A549 (cell line): Measurements from ENCODE around the gene TMEM35B.

Experiments used
- CTCF ChIP-seq: fragments of >200 bp; sonication (Bioruptor Twin); formaldehyde crosslinking; IDR thresholded peaks from 3 replicates; pipeline ENCODE4 v1.5.1; 2016
- E2F6 ChIP-seq: IDR thresholded peaks from 2 replicates; pipeline ENCODE4 v1.6.1; 2012; ENCODE audit warnings: low read depth, borderline replicate concordance
- PBX3 ChIP-seq: IDR thresholded peaks from 2 replicates; pipeline ENCODE4 v1.6.1; 2012
- SMC3 ChIP-seq: fragments of >200 bp; sonication (Bioruptor Twin); formaldehyde crosslinking; IDR thresholded peaks from 3 replicates; pipeline ENCODE4 v1.6.1; 2018; ENCODE audit warnings: inconsistent platforms

DNA sequence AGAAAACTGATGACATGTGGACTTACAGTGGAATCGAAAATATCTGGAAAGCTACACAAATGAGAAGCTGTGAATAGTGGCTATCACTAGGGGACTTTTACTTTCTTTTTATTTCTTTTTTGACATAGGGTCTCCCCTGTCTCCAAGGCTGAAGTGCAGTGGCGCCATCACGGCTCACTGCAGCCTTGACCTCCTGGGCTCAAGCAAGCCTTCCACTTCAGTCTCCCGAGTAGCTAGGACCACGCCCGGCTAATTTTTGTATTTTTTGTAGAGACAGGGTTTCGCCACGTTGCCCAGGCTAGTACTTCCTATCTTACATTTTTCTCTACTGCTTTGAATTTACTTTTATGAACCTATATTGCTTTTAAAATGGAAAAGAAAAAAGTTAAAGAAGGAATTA, 10.5 kb downstream of the TMEM35B start:
- TF ChIP-seq CTCF: no peak
- TF ChIP-seq SMC3: no peak
- TF ChIP-seq E2F6: no peak
- TF ChIP-seq PBX3: no peak
